HCT116 (cell line): ENCODE results near the gene SUCLG1. TPM values are rescaled to one million over a fixed set of nuclear protein-coding genes. Genes with fewer than 3 reads are reported as not detected.

Experiments
- ATAC-seq: fragments of 200-7000 bp; cut with Tn5 transposase; 2 replicates; pipeline ENCODE4 v1.9.1; 2020; ENCODE audit warnings: mild to moderate bottlenecking, moderate library complexity
- BruUV-seq: library from RNA; stranded (reverse); fragments of 400-500 nt; replicated peaks from 2 replicates; lab custom pipeline; 2021; lab: Mats Ljungman, UMichigan
- CTCF ChIA-PET: fragments of 300-600 bp; sonication (Branson Sonifier 250); formaldehyde crosslinking; loops from one replicate; lab custom pipeline; 2021; ENCODE audit warnings: antibody characterized with exemption; lab: Charles Lee
- POLR2A ChIA-PET: fragments of 300-600, 350-600 bp; sonication (Branson Sonifier 250); formaldehyde crosslinking; loops from one replicate; lab custom pipeline; 2021; ENCODE audit warnings: antibody characterized with exemption; lab: Charles Lee
- RAD21 ChIA-PET, 2 experiments: fragments of 300-600 bp; sonication (Branson Sonifier 250); formaldehyde crosslinking; loops; one replicate each; lab custom pipeline; 2023; ENCODE audit warnings: low total read pairs in 2 of 2; ENCODE audit not compliant: uncharacterized antibody in 2 of 2, unreplicated experiment in 2 of 2, low non-redundant PET in 1 of 2; lab: Charles Lee
- DNase-seq: peaks from one replicate; pipeline ENCODE4 v3.0.0-alpha.2; 2010; ENCODE audit warnings: low read depth, low spot score
- H2AFZ ChIP-seq: fragments of 200-600 bp; shearing (Covaris generic), sonication (generic); 2 replicates; pipeline ENCODE4 v1.6.1; 2017; ENCODE audit warnings: low read depth, mixed run types, mixed read lengths, antibody characterized with exemption, low read length; ENCODE audit not compliant: poor library complexity, severe bottlenecking
- H3K27ac ChIP-seq: 2 replicates; pipeline ENCODE4 v1.5.1; 2012; ENCODE audit warnings: low read depth, low read length
- H3K27me3 ChIP-seq: fragments of 200-600 bp; sonication (generic); 2 replicates; pipeline ENCODE4 v1.6.1; 2016; ENCODE audit warnings: mixed run types, low read length, mixed read lengths; ENCODE audit not compliant: insufficient read depth
- H3K36me3 ChIP-seq, 2 experiments: fragments of 200-500 bp in 1 of 2; fragments of 200-600 bp in 1 of 2; sonication (Bioruptor generic) in 1 of 2; sonication (generic) in 1 of 2; 2 replicates each; pipeline versions ENCODE4 v1.5.1 to v1.6.1; 2014 to 2016; ENCODE audit warnings: low read length in 2 of 2, inconsistent platforms in 1 of 2, mixed read lengths in 1 of 2, mixed run types in 1 of 2; ENCODE audit not compliant: insufficient read depth in 2 of 2, control insufficient read depth in 1 of 2
- H3K4me1 ChIP-seq, 2 experiments: fragments of 200-600 bp in 1 of 2; sonication (generic) in 1 of 2; 2 replicates each; pipeline versions ENCODE4 v1.5.1 to v1.6.1; 2012 to 2017; ENCODE audit warnings: low read length in 2 of 2, inconsistent platforms in 1 of 2, mild to moderate bottlenecking in 1 of 2, mixed read lengths in 1 of 2, mixed run types in 1 of 2, moderate library complexity in 1 of 2; ENCODE audit not compliant: insufficient read depth in 2 of 2, control insufficient read depth in 1 of 2
- H3K4me2 ChIP-seq: fragments of 200-600 bp; sonication (generic); 2 replicates; pipeline ENCODE4 v1.6.1; 2017; ENCODE audit warnings: mixed run types, low read length, mixed read lengths
- H3K4me3 ChIP-seq, 2 experiments: fragments of 200-600 bp in 1 of 2; sonication (generic) in 1 of 2; replicated peaks in 1 of 2; 2 replicates each; pipeline ENCODE4 v1.5.1; 2011 to 2016; ENCODE audit warnings: low read length in 2 of 2, control low read depth in 1 of 2, low read depth in 1 of 2, mild to moderate bottlenecking in 1 of 2, mixed read lengths in 1 of 2, mixed run types in 1 of 2
- H3K79me2 ChIP-seq: fragments of 200-600 bp; sonication (generic); 2 replicates; pipeline ENCODE4 v1.6.1; 2017; ENCODE audit warnings: mild to moderate bottlenecking, mixed run types, low read length, moderate library complexity, mixed read lengths; ENCODE audit not compliant: insufficient read depth
- H3K9ac ChIP-seq: fragments of 200-600 bp; sonication (generic); 2 replicates; pipeline ENCODE4 v1.6.1; 2016; ENCODE audit warnings: low read length, mixed read lengths
- H3K9me2 ChIP-seq: fragments of 200-600 bp; sonication (generic), shearing (Covaris generic); 2 replicates; pipeline ENCODE4 v1.6.1; 2017; ENCODE audit warnings: mixed run types, mild to moderate bottlenecking, moderate library complexity; ENCODE audit not compliant: insufficient read depth
- H3K9me3 ChIP-seq, 2 experiments: fragments of 200-500 bp in 1 of 2; fragments of 200-600 bp in 1 of 2; sonication (Bioruptor generic) in 1 of 2; sonication (generic) in 1 of 2; 2 replicates each; pipeline ENCODE4 v1.6.1; 2014 to 2017; ENCODE audit warnings: low read length in 2 of 2, mixed read lengths in 2 of 2, inconsistent platforms in 1 of 2, low read depth in 1 of 2, mild to moderate bottlenecking in 1 of 2, mixed run types in 1 of 2, moderate library complexity in 1 of 2; ENCODE audit not compliant: control insufficient read depth in 1 of 2, insufficient read depth in 1 of 2
- H4K20me1 ChIP-seq: fragments of 200-600 bp; sonication (generic), shearing (Covaris generic); 2 replicates; pipeline ENCODE4 v1.6.1; 2017; ENCODE audit warnings: mixed run types, mild to moderate bottlenecking, moderate library complexity; ENCODE audit not compliant: insufficient read depth
- ATF3 ChIP-seq: IDR thresholded peaks from 2 replicates; pipeline ENCODE4 v1.6.1; 2012
- CEBPB ChIP-seq: IDR thresholded peaks from 2 replicates; pipeline ENCODE4 v1.6.1; 2012; ENCODE audit warnings: low read depth
- CTCF ChIP-seq, 3 experiments: fragments of 200-600 bp in 1 of 3; sonication (generic) in 1 of 3; IDR thresholded peaks in 2 of 3; conservative IDR thresholded peaks in 1 of 3; 2 replicates each; pipeline ENCODE4 v1.5.1; 2012 to 2017; ENCODE audit warnings: low read depth in 2 of 3, low read length in 2 of 3, antibody characterized with exemption in 1 of 3, borderline replicate concordance in 1 of 3, control low read depth in 1 of 3, mild to moderate bottlenecking in 1 of 3, mixed read lengths in 1 of 3, mixed run types in 1 of 3, moderate library complexity in 1 of 3; ENCODE audit not compliant: insufficient read depth in 1 of 3
- ELF1 ChIP-seq: IDR thresholded peaks from 2 replicates; pipeline ENCODE4 v1.6.1; 2012; ENCODE audit warnings: low read depth, borderline replicate concordance
- EZH2phosphoT487 ChIP-seq: fragments of 200-600 bp; IDR thresholded peaks from 2 replicates; pipeline ENCODE4 v1.6.1; 2018; ENCODE audit warnings: antibody characterized with exemption, borderline replicate concordance
- JUND ChIP-seq: IDR thresholded peaks from 2 replicates; pipeline ENCODE4 v1.6.1; 2012
- MAX ChIP-seq: IDR thresholded peaks from 2 replicates; pipeline ENCODE4 v1.6.1; 2012
- POLR2A ChIP-seq: IDR thresholded peaks from 2 replicates; pipeline ENCODE4 v1.7.0; 2011; ENCODE audit warnings: borderline replicate concordance; ENCODE audit not compliant: insufficient read depth, insufficient read length; ENCODE audit errors: extremely low read depth
- RAD21 ChIP-seq: IDR thresholded peaks from 2 replicates; pipeline ENCODE4 v1.6.1; 2012; ENCODE audit warnings: low read depth, mild to moderate bottlenecking
- SP1 ChIP-seq: IDR thresholded peaks from 2 replicates; pipeline ENCODE4 v1.6.1; 2012; ENCODE audit warnings: low read depth
- SRF ChIP-seq: IDR thresholded peaks from 2 replicates; pipeline ENCODE4 v1.6.1; 2012; ENCODE audit warnings: low read depth
- TCF7L2 ChIP-seq: IDR thresholded peaks from 2 replicates; pipeline ENCODE4 v1.7.0; 2011; ENCODE audit warnings: borderline replicate concordance, inconsistent platforms; ENCODE audit not compliant: insufficient read depth, insufficient read length; ENCODE audit errors: extremely low read depth
- intact Hi-C: fragments of 100-400 bp; cut with micrococcal nuclease; formaldehyde crosslinking; loops from 2 replicates; pipeline ENCODE4 v1.10.0; 2022
- total RNA-seq: library from RNA; stranded (reverse); gene quantifications from one replicate; pipeline ENCODE4 v1.2.1, GENCODE V29; 2021; ENCODE audit not compliant: unreplicated experiment

The SUCLG1 gene
- total RNA-seq, 1 experiment from 2014 or later, result 56.3 TPM

GRCh38 chr2:84495539-84496146, 36.6 kb upstream of the SUCLG1 start:
- Histone ChIP-seq H3K79me2 (no peaks in the 10 kb centered on the region), H3K36me3 (no peaks in the 10 kb centered on the region), H3K9me2 (no peaks in the 10 kb centered on the region), H4K20me1 (no peaks in the 10 kb centered on the region), H3K9ac (no peak overlapping the region), H3K27ac (no peak overlapping the region), H3K9me3 (no peaks in the 10 kb centered on the region), H2AFZ (no peak overlapping the region), H3K4me2 (no peak overlapping the region), H3K4me3 (no peak overlapping the region), H3K4me1 (no peaks in the 10 kb centered on the region; a peak in 1 of 4 replicates), H3K27me3 (no peaks in the 10 kb centered on the region)
- intact Hi-C loops, result loop anchor here (1.0 kb wide), 5 partner anchors 136 to 803 kb away; no protein-coding TSS in a partner anchor
- BruUV-seq, result no TSS peak
- ChIA-PET RAD21 (no interaction called here), CTCF (interaction anchor here (0.6 to 1.1 kb wide), 5 partner anchors 127 to 431 kb away, joined by 3 to 6 read pairs (median 4); no protein-coding TSS in a partner anchor), POLR2A (no interaction called here)
- DNase-seq (peak; percentile 70), ATAC-seq (peak; percentile 88)
- TF ChIP-seq TCF7L2 (no peak), RAD21 (peak; percentile 90), CTCF (IDR thresholded peaks at IDR 0.05 in 2 of 3, conservative IDR thresholded peaks at IDR 0.05 in 1 of 3; ENCODE audit: borderline replicate concordance in 1 of 3, insufficient read depth in 1 of 3, low read depth in 2 of 3, low read length in 2 of 3) (peak; percentile 61 to 84 (median 61))

- Histone ChIP-seq H3K9me3 (no peaks in the 10 kb centered on the region), H2AFZ (no peak overlapping the region), H3K27me3 (no peaks in the 10 kb centered on the region), H4K20me1 (no peaks in the 10 kb centered on the region), H3K79me2 (no peaks in the 10 kb centered on the region), H3K4me2 (no peak overlapping the region), H3K36me3 (no peaks in the 10 kb centered on the region), H3K4me3 (no peak overlapping the region), H3K9ac (no peak overlapping the region), H3K4me1 (no peaks in the 10 kb centered on the region; a peak in 1 of 4 replicates), H3K9me2 (no peaks in the 10 kb centered on the region), H3K27ac (no peak overlapping the region)
- intact Hi-C loops, result no loop called here
- POLR2A ChIA-PET, result no interaction called here
- DNase-seq (no peak), ATAC-seq (no peak)
- CTCF ChIA-PET, result interaction anchor here (2.0 kb wide), 3 partner anchors 137 to 432 kb away, joined by 6 to 8 read pairs (median 7); no protein-coding TSS in a partner anchor
- no TSS peak for BruUV-seq
- RAD21 ChIA-PET, result no interaction called here
- TF ChIP-seq MAX, result no peak
- no peak for TF ChIP-seq SP1
- no peak for TF ChIP-seq ELF1
- TF ChIP-seq CEBPB, result no peak
- no peak for TF ChIP-seq CTCF (IDR thresholded peaks at IDR 0.05 in 2 of 3, conservative IDR thresholded peaks at IDR 0.05 in 1 of 3; ENCODE audit: borderline replicate concordance in 1 of 3, insufficient read depth in 1 of 3, low read depth in 2 of 3, low read length in 2 of 3)
- no peak for TF ChIP-seq POLR2A
- no peak for TF ChIP-seq EZH2phosphoT487
- no peak for TF ChIP-seq SRF
- TF ChIP-seq ATF3, result no peak
- no peak for TF ChIP-seq JUND
Measured at GRCh38 chr2:84494070-84494469, 35.0 kb upstream of the SUCLG1 start.
